HG03103 (cell line): ENCODE measurements around the gene GPT2.
A peak's percentile ranks its signal among the peaks of the same experiment; 100 is the strongest.

ENCODE experiments used
- ATAC-seq: cut with Tn5 transposase; IDR thresholded peaks from one replicate; pipeline ENCODE4 v1.9.1; 2021; ENCODE audit warnings: low read depth; ENCODE audit not compliant: unreplicated experiment

Gene GPT2

GRCh38 chr16:46895399-46896313, 11.5 kb downstream of the GPT2 start:
- no peak for ATAC-seq

- ATAC-seq, result no peak
Measured at GRCh38 chr16:46896314-46896968, 12.3 kb downstream of the GPT2 start.

GRCh38 chr16:46897471-46897870, 13.3 kb downstream of the GPT2 start:
- no peak for ATAC-seq

DNA sequence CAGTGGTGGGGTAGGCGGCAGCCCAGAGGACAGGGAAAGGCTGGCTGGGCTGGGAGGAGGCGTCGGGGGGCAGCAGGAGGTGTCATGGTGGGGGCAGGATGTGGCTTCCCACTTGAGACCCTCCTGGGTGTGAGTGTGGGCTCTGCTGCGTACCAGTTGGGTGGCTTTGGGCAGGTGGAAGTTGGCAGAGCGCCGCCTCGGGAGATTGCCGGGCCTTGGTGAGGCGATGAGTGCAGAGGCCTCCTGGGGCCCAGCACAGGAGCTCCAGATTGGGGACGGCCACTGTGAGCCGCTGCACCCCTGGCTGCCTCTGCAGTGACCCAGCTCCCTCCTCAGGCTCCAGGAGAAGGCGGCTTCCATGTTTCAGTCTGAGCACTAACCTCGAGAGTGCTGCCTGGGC, 13.8 kb downstream of the GPT2 start:
- no peak for ATAC-seq

DNA sequence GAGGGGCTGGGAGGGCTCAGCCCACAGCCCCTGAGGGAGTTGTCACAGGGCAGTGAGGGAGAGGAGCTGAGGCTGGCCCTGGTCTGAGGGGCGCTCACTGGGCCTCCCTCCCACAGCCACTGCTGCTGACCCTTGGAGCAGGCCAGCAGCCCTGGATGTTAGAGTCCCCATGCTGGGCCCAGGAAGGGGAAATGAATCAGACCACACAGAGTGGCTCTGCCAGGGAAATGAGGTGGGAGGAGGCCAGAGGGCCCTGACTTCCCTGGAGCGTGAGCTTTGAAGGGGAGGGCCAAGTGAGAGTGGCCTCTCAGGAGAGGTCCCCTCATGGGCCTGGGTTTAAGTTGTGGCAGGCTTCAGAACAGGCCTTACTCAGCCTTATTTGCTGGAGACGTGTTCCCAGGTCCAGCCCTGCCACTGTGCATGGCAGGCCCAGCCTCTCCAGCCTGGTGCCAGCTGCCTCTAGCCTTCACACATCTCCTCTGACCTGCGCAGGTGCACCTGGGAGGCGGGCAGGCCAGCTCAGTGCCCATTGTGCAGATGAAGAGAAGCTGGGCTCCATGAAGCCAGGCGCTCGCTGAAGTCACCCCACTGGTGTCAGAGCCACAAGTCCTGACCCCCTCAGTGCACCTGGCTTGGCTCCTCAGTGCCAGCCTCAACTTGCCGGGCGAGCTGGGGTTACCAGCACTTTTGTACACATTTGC, 15.4 kb downstream of the GPT2 start:
- no peak for ATAC-seq

GRCh38 chr16:46900455-46901235, 16.5 kb downstream of the GPT2 start:
- no peak for ATAC-seq

DNA sequence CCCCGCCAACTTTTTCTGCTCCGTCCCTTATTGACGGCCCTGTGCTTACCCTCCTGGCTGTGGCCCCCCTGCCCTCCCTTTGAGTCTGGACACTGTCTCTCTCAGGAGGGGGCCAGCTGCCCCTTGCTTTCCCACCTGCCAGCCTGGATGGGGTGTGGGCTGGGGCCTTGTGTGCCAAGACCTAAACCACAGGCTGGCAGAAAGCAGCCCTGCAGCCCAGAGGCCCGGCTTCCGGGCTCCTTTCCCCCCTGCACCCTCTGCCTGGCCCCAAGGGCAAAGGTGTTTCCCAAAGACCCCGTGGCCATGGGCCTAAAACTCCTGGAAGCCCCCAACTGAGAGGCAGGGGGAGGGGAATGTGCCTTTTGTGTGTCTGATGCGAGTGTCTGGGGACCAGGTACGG, 17.5 kb downstream of the GPT2 start:
- no peak for ATAC-seq

DNA sequence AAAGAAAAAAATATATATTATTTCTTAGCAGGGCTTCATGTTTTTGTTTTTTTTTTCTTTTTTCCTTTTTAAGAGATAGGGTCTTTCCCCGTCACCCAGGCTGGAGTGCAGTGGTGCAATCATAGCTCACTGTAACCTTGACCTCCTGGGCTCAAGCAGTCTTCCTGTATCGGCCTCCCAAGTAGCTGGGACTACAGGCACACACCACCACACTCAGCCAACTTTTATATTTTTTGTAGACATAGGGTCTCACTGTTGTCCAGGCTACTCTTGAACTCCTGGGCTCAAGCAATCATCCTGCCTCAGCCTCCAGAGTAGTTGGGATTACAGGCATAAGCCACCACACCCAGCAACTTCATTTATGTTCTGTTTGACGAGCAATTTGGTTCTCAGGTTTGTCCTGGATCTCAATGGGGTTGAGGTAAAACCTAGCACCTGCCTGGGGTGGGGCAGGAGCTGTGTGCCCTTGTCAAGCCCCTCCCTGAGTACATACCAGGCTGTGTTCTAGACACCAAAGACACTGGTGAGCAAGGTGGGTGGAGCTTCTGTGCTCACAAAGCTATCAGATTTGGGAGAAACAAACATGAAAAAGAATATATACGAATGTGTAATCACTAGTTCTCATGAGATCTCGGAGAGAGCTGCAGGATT, 19.2 kb downstream of the GPT2 start:
- no peak for ATAC-seq

DNA sequence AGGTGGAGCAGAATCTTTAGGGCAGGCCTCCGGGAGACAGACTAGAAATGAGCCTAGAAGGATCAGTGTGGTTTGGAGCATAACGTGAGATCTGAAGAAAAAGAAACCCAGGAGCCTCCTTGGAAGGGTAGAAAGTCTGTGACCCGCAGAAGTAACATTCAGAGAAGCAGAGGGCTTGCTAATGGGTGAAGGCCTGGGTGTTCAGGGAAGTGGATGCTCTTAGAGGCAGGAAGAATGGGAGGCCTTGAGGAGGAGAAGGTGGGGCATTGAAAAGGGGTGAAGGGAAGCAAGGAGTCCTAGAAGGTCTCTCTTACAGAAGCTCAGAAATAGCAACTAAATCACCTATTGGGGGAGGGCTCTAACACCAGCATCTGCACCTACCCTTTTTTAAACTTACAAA, 20.3 kb downstream of the GPT2 start:
- no peak for ATAC-seq

GRCh38 chr16:46906360-46907060, 22.3 kb downstream of the GPT2 start:
- ATAC-seq, result no peak

DNA sequence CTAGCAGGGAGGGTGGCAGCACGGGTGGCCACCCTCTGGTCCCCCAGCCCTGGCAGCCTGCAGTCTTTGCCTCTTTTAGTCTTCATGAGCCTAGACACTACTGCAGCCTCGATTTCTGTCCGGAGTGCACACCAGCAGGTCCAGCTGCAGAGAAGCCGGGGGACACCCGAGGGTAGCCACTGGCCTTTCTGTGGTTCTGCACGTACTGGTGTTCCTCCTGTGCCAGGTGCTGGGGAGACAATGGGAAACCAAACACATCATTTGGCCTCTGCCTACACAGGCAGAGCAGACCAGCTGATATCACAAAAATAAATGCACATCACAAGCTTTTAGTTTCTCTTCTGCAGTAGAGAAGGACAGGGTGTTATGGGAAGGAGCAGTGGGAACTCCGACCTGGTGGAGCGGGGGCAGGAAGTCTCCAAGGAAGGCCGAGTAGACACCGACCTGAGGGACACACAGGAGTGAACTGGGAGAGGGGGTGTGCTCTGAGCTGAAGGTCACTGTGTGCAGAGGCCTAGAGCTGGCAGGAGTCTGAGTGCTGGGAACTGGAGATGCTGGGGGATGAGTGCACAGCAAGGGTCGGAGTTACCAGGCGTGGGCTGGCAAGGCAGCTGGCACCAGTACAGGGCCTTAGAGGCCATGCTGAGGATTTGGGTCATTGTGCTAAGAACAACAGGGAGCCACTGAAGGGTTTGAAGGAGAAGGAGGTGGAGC, 23.1 kb downstream of the GPT2 start:
- no peak for ATAC-seq

- no peak for ATAC-seq
Measured at GRCh38 chr16:46908540-46909372, 24.6 kb downstream of the GPT2 start.

DNA sequence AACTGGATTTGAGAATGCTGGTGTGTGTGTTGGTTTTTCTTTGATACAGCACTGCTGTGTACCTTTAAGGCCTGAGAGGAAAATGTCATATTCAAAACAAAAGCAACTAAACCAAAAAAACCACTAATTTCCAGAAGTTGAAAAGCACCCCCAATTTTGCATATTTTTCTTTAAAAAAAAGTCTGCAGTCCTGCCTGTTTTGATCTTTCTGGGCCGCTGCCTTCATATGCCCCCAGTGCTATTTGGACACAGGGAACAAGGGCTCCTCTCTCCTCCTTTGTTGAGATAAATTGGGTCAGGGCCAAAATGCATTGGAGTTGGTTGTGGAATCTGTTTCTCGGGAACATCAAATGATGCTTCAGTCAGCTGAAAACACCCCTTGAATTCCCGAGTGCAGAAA, 26.9 kb downstream of the GPT2 start:
- peak; percentile 72 for ATAC-seq

- no peak for ATAC-seq
Measured at GRCh38 chr16:46911650-46912049, 27.5 kb downstream of the GPT2 start.

GRCh38 chr16:46914556-46915201, 30.5 kb downstream of the GPT2 start:
- no peak for ATAC-seq

- ATAC-seq, result no peak
Measured at GRCh38 chr16:46915483-46916025, 31.4 kb downstream of the GPT2 start.

DNA sequence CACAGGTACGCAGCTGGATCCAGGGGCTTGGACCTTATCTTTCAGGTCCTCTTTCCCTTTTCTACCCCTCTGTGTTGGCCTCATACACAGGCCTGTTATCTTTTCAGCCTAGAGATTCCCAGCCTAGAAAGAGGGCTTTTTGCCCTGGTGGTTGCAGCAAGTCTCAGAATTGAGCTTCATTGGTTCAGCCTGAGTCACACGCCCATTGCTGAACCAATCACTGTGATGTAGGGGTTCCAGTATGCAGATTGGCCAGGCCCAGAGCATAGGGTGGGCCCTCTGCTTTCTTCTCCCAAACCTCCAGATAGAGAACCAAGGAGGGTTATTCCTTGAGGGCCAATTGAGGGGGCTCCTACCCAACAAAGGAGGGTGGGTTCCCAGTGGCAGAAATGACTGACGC, 32.8 kb downstream of the GPT2 start:
- no peak for ATAC-seq
